HL-60 (cell line): ENCODE results near the gene PTPRT.

Experiments used
- DNase-seq, 2 experiments: peaks; one replicate each; pipeline ENCODE4 v3.0.0-alpha.2; 2010 to 2020; ENCODE audit warnings: low read depth in 1 of 2, low spot score in 1 of 2
- H3K27ac ChIP-seq: fragments of 250-450 bp; sonication (Bioruptor Pico); replicated peaks from 2 replicates; pipeline ENCODE4 v1.5.1; 2020; ENCODE audit warnings: mild to moderate bottlenecking, moderate library complexity
- H3K27me3 ChIP-seq: fragments of 250-450 bp; sonication (Bioruptor Pico); 2 replicates; pipeline ENCODE4 v1.5.1; 2021; ENCODE audit warnings: mild to moderate bottlenecking, moderate library complexity; ENCODE audit not compliant: insufficient read depth, poor library complexity, severe bottlenecking
- H3K4me3 ChIP-seq: replicated peaks from 2 replicates; pipeline ENCODE4 v1.5.1; 2011; ENCODE audit warnings: mild to moderate bottlenecking, control low read depth, low read length; ENCODE audit not compliant: insufficient read depth
- CTCF ChIP-seq: IDR thresholded peaks from one replicate; pipeline ENCODE4 v1.5.1; 2011; ENCODE audit warnings: low read length, control low read depth, inconsistent platforms; ENCODE audit not compliant: insufficient read depth
- GABPA ChIP-seq: IDR thresholded peaks from 2 replicates; pipeline ENCODE4 v1.6.1; 2012; ENCODE audit warnings: low read depth
- POLR2AphosphoS5 ChIP-seq: IDR thresholded peaks from 2 replicates; pipeline ENCODE4 v1.6.1; 2012; ENCODE audit warnings: low read depth
- SPI1 ChIP-seq: IDR thresholded peaks from 2 replicates; pipeline ENCODE4 v1.6.1; 2012; ENCODE audit warnings: low read depth, mild to moderate bottlenecking, borderline replicate concordance
- TF ChIP-seq, protein P1 (sequence below): IDR thresholded peaks from 2 replicates; pipeline ENCODE4 v1.6.1; 2012; ENCODE audit warnings: low read depth; ENCODE audit not compliant: insufficient replicate concordance

The PTPRT gene

DNA sequence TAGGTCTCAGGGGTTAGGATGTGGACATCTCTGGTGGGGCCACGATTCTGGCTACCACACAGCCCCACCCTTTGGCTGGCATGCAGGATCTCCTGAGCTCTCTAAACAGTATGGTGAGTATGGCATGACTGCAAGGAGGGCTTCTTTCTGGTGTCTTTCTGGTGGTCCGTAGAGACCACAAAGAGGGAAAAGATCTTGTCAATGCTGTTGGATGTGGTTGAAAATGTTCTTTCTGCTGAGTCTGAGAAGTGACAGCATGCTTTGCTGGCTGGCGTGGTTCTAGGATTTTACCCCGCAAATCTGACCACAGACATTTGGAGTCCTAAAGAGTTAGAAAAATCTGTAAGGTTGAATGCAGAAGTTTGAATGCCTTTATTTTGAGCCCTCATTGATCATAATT lies 1096.7 kb downstream of the PTPRT start:
- Histone ChIP-seq H3K27ac (no peak overlapping the region), H3K4me3 (no peak overlapping the region), H3K27me3 (no peaks in the 10 kb centered on the region)
- TF ChIP-seq POLR2AphosphoS5 (no peak), SPI1 (no peak), CTCF (no peak), GABPA (no peak)
- TF ChIP-seq, protein P1, sequence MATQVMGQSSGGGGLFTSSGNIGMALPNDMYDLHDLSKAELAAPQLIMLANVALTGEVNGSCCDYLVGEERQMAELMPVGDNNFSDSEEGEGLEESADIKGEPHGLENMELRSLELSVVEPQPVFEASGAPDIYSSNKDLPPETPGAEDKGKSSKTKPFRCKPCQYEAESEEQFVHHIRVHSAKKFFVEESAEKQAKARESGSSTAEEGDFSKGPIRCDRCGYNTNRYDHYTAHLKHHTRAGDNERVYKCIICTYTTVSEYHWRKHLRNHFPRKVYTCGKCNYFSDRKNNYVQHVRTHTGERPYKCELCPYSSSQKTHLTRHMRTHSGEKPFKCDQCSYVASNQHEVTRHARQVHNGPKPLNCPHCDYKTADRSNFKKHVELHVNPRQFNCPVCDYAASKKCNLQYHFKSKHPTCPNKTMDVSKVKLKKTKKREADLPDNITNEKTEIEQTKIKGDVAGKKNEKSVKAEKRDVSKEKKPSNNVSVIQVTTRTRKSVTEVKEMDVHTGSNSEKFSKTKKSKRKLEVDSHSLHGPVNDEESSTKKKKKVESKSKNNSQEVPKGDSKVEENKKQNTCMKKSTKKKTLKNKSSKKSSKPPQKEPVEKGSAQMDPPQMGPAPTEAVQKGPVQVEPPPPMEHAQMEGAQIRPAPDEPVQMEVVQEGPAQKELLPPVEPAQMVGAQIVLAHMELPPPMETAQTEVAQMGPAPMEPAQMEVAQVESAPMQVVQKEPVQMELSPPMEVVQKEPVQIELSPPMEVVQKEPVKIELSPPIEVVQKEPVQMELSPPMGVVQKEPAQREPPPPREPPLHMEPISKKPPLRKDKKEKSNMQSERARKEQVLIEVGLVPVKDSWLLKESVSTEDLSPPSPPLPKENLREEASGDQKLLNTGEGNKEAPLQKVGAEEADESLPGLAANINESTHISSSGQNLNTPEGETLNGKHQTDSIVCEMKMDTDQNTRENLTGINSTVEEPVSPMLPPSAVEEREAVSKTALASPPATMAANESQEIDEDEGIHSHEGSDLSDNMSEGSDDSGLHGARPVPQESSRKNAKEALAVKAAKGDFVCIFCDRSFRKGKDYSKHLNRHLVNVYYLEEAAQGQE, result no peak
- DNase-seq, result no peak

GRCh38 chr20:42085366-42085765 lies 1104.3 kb downstream of the PTPRT start:
- TF ChIP-seq CTCF (no peak), POLR2AphosphoS5 (no peak), SPI1 (no peak), GABPA (no peak)
- TF ChIP-seq, protein P1, result no peak
- Histone ChIP-seq H3K27ac (no peak overlapping the region), H3K27me3 (no peaks in the 10 kb centered on the region), H3K4me3 (no peak overlapping the region)
- DNase-seq, result no peak

DNA sequence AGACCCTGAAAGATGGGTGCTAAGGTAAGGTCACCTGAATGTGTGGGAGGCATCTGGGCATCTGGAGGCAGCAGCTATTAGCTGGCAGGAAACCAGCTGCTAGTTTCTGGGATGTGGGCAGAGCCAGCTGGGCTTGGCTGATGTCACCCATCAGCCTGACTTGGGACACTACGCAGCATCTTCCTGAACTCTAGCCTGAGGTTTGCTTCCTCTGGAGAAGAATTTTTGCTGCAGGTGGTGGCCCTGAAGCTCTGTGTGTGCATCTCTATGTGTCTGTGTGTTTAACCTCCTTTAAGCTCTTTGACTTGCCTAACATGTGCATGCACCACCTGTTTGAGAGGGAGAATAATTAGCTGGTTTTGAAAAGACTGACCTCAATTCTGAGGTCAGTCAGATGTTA lies 1106.4 kb downstream of the PTPRT start:
- no peak for DNase-seq
- TF ChIP-seq GABPA (no peak), CTCF (no peak), POLR2AphosphoS5 (no peak), SPI1 (no peak)
- TF ChIP-seq, protein P1, result no peak
- H3K27ac ChIP-seq, result no peak overlapping the region
- no peak overlapping the region for H3K4me3 ChIP-seq
- no peaks in the 10 kb centered on the region for H3K27me3 ChIP-seq
